Measurements from ENCODE around the gene MAGEF1. TPM values are rescaled to one million over a fixed set of nuclear protein-coding genes. Genes with fewer than 3 reads are reported as not detected.

Gene MAGEF1
- total RNA-seq, 1 experiment from 2014 or later: 59.1 TPM

DNA sequence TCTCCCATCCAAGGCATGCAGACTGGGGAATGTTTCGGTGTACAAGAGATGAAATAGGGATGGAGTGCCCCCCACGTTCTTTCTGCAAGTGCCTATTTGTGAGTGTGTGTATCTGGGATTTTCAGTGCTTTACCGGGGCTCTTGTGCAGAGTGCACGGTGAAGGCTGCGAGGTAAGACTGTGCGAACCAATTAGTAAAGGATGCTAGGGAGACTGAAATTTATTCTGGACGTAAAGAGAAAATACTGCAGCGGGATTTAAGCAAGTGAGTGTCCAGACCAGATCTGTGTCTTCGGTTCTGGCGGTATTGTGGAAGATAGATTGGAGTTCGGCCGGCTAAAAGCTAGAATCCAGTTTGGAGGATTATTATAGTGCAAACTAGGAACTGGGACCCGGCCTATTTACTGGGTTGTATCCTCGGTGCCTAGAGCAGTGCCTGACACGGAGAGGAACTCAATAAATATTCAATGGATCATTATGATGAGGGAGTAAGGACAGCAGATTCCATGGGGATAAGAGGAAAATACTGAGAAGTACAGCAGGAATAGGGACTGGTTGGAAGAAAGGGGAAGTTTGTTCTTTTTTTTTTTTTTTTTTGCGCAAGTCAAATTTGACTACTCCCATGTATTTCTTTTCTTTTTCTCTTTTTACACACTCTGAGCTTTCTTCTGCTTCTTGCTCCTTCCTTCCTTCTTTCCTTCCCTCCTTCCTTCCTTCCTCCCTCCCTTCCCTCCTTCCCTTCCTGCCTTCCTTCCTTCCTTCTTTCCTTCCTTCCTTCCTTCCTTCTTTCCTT lies 580 bp upstream of the MAGEF1 start:
- H3K36me3 Mint-ChIP-seq (ENCODE audit: insufficient read depth, unreplicated experiment): peaks cover 25% of the 10 kb centered on the region
- TSS peak; percentile 94 for BruUV-seq (replicated peaks)
- POLR2A ChIA-PET: interaction anchor here (1.2 to 1.5 kb wide), 2 partner anchors 147 to 151 kb away, joined by 6 to 9 read pairs; partner anchors contain the start of gene EPHB3
- peak overlapping the region; percentile 89 for H3K27ac Mint-ChIP-seq (ENCODE audit: unreplicated experiment)
- peak overlapping the region; percentile 95 for H3K4me3 Mint-ChIP-seq (ENCODE audit: unreplicated experiment)
- no peak for DNase-seq
- Histone ChIP-seq H3K27me3 (replicated peaks; ENCODE audit: control insufficient read depth, insufficient read depth, low read length) (no peaks in the 10 kb centered on the region), H3K9me3 (no peaks in the 10 kb centered on the region), H3K4me3 (ENCODE audit: low read depth, low read length) (peak overlapping the region; percentile 88), H3K36me3 (ENCODE audit: control insufficient read depth, insufficient read depth, low read length) (no peaks in the 10 kb centered on the region; the same call in 1 of the 2 replicates), H3K4me1 (no peaks in the 10 kb centered on the region)
- intact Hi-C loops (cut with micrococcal nuclease; ENCODE audit: unreplicated experiment): no loop called here
- CTCF ChIA-PET: no interaction called here
- H3K4me1 Mint-ChIP-seq (ENCODE audit: low read depth, unreplicated experiment): peaks cover 14% of the 10 kb centered on the region
- no peaks in the 10 kb centered on the region for H3K27me3 Mint-ChIP-seq (ENCODE audit: insufficient read depth, unreplicated experiment)
- TF ChIP-seq, protein P1, sequence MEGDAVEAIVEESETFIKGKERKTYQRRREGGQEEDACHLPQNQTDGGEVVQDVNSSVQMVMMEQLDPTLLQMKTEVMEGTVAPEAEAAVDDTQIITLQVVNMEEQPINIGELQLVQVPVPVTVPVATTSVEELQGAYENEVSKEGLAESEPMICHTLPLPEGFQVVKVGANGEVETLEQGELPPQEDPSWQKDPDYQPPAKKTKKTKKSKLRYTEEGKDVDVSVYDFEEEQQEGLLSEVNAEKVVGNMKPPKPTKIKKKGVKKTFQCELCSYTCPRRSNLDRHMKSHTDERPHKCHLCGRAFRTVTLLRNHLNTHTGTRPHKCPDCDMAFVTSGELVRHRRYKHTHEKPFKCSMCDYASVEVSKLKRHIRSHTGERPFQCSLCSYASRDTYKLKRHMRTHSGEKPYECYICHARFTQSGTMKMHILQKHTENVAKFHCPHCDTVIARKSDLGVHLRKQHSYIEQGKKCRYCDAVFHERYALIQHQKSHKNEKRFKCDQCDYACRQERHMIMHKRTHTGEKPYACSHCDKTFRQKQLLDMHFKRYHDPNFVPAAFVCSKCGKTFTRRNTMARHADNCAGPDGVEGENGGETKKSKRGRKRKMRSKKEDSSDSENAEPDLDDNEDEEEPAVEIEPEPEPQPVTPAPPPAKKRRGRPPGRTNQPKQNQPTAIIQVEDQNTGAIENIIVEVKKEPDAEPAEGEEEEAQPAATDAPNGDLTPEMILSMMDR (IDR thresholded peaks at IDR 0.05; ENCODE audit: insufficient read depth in 1 of 2, low read depth in 1 of 2, low read length in 1 of 2, severe bottlenecking in 1 of 2, unreplicated experiment in 1 of 2): no peak
- no peaks in the 10 kb centered on the region for H3K9me3 Mint-ChIP-seq (ENCODE audit: unreplicated experiment)

DNA sequence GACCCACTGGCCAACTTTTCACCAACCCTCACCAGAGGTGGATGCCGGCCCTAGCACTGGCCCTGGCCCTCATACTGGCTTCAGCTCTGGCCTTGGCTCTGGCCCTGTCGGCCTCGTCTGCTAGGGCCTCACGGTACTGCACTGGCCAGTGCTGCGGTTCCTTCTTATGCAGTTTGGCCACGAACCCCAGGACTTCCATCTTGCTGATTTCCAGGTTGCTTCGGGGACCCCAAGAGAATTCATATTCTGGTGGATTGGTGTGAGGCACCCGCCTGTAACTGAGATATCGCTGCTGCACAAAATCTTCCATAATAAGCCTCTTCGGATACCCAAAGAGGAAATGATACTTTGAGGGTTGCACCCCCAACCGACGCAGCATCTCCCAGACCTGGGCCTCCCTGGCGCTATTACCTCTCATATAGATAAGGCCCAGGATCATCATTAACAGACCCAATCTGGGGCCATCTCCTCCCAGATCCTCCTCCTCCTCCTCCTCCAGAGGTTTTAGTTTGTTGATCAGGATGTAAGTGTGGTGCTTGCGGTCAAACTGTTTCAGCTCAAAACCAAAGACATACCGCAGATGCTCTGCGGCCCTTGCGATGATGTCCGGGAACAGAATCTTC lies 883 bp downstream of the MAGEF1 start:
- Mint-ChIP-seq H3K4me3 (ENCODE audit: unreplicated experiment) (peak overlapping the region; percentile 95), H3K27me3 (ENCODE audit: insufficient read depth, unreplicated experiment) (no peaks in the 10 kb centered on the region), H3K27ac (ENCODE audit: unreplicated experiment) (peak overlapping the region; percentile 89), H3K9me3 (ENCODE audit: unreplicated experiment) (no peaks in the 10 kb centered on the region), H3K36me3 (ENCODE audit: insufficient read depth, unreplicated experiment) (peaks cover 25% of the 10 kb centered on the region), H3K4me1 (ENCODE audit: low read depth, unreplicated experiment) (peaks cover 14% of the 10 kb centered on the region)
- CTCF ChIA-PET: interaction anchor here (1.0 kb wide), 1 partner anchor 68 kb away, joined by 4 read pairs; no protein-coding TSS in a partner anchor
- DNase-seq: no peak
- H3K4me3 ChIP-seq (ENCODE audit: low read depth, low read length): peak overlapping the region; percentile 88
- H3K36me3 ChIP-seq (ENCODE audit: control insufficient read depth, insufficient read depth, low read length): no peaks in the 10 kb centered on the region; the same call in 1 of the 2 replicates
- intact Hi-C loops (cut with micrococcal nuclease; ENCODE audit: unreplicated experiment): loop anchor here (1.0 kb wide), 1 partner anchor 150 kb away; the partner anchor contains the start of gene EPHB3
- BruUV-seq (replicated peaks): no TSS peak
- no peaks in the 10 kb centered on the region for H3K4me1 ChIP-seq
- POLR2A ChIA-PET: interaction anchor here (0.6 to 1.5 kb wide), 4 partner anchors 8 to 149 kb away, joined by 3 to 9 read pairs (median 4); partner anchors contain the start of gene EPHB3
- H3K9me3 ChIP-seq: no peaks in the 10 kb centered on the region
- TF ChIP-seq, protein P1 (IDR thresholded peaks at IDR 0.05; ENCODE audit: insufficient read depth in 1 of 2, low read depth in 1 of 2, low read length in 1 of 2, severe bottlenecking in 1 of 2, unreplicated experiment in 1 of 2): no peak
- H3K27me3 ChIP-seq (replicated peaks; ENCODE audit: control insufficient read depth, insufficient read depth, low read length): no peaks in the 10 kb centered on the region

DNA sequence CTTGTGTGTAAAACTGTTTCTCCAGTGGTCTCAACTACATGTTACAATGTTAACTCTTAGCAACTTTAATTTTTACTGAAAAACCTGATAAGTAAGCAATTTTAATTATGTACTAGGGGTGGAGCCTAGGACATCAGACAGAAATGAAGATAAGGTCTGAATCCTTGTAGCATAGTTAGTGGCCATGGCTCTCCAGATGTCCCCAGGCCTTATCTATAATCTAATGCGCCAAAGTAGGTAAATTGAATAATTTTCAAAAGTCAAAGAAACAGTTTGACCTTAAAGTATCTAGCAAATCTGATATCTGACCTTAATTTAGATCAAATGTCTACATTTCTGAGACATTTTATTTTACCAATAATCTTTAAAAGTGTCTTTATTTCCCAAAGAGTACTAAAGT lies 8.2 kb downstream of the MAGEF1 start:
- ChIA-PET CTCF (no interaction called here), POLR2A (no interaction called here)
- Mint-ChIP-seq H3K4me1 (ENCODE audit: low read depth, unreplicated experiment) (no peaks in the 10 kb centered on the region), H3K36me3 (ENCODE audit: insufficient read depth, unreplicated experiment) (no peaks in the 10 kb centered on the region), H3K4me3 (ENCODE audit: unreplicated experiment) (no peak overlapping the region), H3K9me3 (ENCODE audit: unreplicated experiment) (no peaks in the 10 kb centered on the region), H3K27ac (ENCODE audit: unreplicated experiment) (no peak overlapping the region), H3K27me3 (ENCODE audit: insufficient read depth, unreplicated experiment) (no peaks in the 10 kb centered on the region)
- intact Hi-C loops (cut with micrococcal nuclease; ENCODE audit: unreplicated experiment): no loop called here
- H3K27me3 ChIP-seq (replicated peaks; ENCODE audit: control insufficient read depth, insufficient read depth, low read length): no peaks in the 10 kb centered on the region
- no peak overlapping the region for H3K4me3 ChIP-seq (ENCODE audit: low read depth, low read length)
- no TSS peak for BruUV-seq (replicated peaks)
- no peak for DNase-seq
- no peaks in the 10 kb centered on the region for H3K9me3 ChIP-seq
- H3K4me1 ChIP-seq: no peaks in the 10 kb centered on the region
- H3K36me3 ChIP-seq (ENCODE audit: control insufficient read depth, insufficient read depth, low read length): no peaks in the 10 kb centered on the region
- TF ChIP-seq, protein P1 (IDR thresholded peaks at IDR 0.05; ENCODE audit: insufficient read depth in 1 of 2, low read depth in 1 of 2, low read length in 1 of 2, severe bottlenecking in 1 of 2, unreplicated experiment in 1 of 2): no peak
